HG03095 (cell line): ENCODE measurements around the gene SH2D4B.
"Not testable (repeated sequence)": the region's sequence is repeated elsewhere in the genome, so short reads cannot be mapped to it uniquely, and the experiment has no call there.

Experiments
- ATAC-seq: cut with Tn5 transposase; IDR thresholded peaks from one replicate; pipeline ENCODE4 v1.9.1; 2021; ENCODE audit warnings: moderate library complexity; ENCODE audit not compliant: unreplicated experiment

The SH2D4B gene

DNA sequence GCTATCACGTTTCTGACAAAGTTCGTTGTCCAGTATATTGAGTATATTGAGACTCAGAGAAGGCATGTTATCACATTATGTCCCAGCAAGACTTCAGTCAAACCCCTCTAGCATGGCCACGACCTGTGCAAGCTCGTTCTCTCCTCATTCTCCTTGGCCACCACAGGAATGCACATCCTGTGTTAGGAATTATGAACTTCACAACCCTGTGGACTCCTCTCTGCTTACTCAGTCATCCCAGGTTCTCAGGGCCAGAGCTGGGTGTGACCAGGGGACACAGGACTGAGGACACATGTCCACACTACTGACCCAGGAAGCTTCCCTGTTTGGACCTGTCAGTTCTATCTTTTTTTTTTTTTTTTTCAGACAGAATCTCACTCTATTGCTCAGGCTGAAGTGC is 4.4 kb downstream of the SH2D4B start:
- no peak for ATAC-seq

- no peak for ATAC-seq
Measured at GRCh38 chr10:80542652-80543318, 5.1 kb downstream of the SH2D4B start.

GRCh38 chr10:80543319-80543672 is 5.6 kb downstream of the SH2D4B start:
- not testable (repeated sequence) for ATAC-seq

GRCh38 chr10:80544316-80544953 is 6.7 kb downstream of the SH2D4B start:
- no peak for ATAC-seq

- no peak for ATAC-seq
Measured at GRCh38 chr10:80545258-80545881, 7.7 kb downstream of the SH2D4B start.

DNA sequence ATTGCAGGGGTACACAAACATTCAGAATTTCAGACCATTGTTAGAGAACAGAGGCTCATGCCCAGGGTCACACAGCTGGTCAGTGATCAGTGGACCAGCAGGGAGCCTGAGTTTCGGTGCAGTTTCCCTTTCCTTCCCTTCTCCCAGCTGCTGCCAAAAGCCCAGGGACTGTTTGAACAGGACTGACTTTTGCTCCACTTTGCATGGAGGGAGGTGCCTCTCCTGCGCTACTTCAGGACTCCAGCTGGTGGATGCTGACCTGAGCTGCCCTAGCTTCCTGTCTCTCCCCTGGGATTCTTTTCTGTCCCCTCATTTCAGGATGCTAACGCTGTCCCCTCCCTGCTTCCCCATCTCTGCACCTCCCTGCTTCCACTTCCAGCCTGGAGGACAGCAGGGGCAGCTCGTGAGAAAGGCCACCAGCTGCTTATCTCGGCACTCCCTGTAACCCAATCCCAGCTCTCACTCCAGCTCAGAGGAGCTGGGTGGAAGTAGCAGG is 14.5 kb downstream of the SH2D4B start:
- no peak for ATAC-seq

GRCh38 chr10:80553436-80553835 is 15.7 kb downstream of the SH2D4B start:
- ATAC-seq: no peak

DNA sequence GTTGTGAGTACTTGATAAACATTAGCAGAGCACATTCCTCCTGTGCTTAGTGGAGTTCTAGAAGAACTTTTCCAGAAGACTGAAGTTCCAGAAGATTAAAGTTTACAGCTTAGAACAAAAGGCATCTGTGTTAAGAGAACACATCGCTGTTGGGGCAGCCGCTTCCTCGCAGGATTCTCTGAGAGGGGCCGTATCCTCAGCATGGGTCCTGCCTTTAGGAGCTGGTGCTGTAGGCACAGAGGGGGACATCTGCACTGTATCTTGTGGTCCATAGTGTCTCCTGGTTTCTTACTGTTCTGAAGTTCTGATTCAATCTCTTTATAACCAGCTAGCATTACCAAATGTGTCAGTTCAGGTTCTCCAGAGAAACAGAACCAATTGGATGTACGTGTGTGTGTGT is 16.3 kb downstream of the SH2D4B start:
- ATAC-seq: no peak

GRCh38 chr10:80555415-80555814 is 17.7 kb downstream of the SH2D4B start:
- no peak for ATAC-seq

DNA sequence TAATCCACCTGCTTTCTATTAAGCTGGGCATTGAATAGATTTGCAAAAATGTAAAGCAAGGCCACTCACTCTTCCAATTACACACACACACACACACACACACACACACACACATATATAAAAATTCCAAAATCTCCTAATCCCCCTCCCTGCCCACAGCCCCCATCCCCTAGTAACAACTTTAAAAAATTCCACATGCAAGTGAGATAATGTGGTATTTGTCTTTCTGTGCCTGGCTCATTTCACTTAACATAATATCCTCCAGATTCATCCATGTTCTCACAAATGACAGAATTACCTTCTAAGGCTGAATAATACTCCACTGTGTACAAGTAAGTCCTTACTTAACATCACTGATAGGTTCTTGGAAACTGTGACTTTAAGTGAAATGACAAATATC is 24.2 kb downstream of the SH2D4B start:
- ATAC-seq: no peak

GRCh38 chr10:80567292-80567691 is 29.6 kb downstream of the SH2D4B start:
- no peak for ATAC-seq

- no peak for ATAC-seq
Measured at GRCh38 chr10:80569131-80569895, 31.6 kb downstream of the SH2D4B start.

DNA sequence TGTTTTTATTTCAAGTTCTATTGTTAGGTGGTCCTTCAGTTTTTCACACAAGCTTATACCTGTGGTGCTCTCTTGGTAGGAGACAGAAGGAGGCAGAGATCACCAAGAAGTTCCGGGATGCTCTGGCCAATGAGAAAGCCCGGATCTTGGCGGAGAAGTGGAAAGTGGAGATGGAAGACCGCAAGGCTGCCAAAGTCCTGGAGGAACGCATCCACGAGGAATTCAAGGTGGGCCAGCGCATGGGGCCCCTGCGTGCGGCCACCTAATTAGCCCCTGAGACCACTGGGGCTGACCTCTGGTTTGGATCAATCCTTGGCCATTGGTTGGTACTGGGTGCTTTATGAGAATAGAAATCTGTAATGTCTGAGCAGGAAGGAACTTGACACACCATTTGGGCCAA is 33.6 kb downstream of the SH2D4B start:
- no peak for ATAC-seq

DNA sequence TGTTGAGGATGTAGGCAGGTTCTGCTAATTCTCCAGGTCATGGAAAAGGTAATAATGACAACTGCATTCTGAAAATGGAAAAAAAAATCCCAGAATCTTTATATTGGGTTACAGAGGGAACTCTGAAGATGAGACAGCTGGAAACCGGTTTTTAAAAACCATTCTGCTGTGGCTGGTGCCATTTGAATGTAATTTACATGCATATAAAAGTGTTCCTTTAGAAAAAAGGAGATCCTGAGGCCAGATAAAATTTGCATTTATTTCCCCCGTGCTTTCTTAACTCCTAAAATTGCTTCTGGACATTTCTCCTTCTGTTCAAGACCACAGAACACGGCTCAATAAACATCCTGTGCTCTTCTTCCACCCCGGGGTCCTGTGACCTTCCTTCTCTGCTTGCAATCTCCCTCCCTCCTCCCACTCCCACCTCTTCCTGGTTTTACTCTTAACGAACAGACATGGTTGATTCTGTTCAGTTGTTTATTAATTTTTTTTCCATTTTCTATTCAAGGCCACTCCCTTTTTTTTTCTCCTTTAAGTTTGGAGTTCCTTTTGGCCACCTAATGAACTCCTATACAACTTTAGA is 41.6 kb downstream of the SH2D4B start:
- no peak for ATAC-seq

- ATAC-seq: no peak
Measured at GRCh38 chr10:80579849-80580637, 42.3 kb downstream of the SH2D4B start.

DNA sequence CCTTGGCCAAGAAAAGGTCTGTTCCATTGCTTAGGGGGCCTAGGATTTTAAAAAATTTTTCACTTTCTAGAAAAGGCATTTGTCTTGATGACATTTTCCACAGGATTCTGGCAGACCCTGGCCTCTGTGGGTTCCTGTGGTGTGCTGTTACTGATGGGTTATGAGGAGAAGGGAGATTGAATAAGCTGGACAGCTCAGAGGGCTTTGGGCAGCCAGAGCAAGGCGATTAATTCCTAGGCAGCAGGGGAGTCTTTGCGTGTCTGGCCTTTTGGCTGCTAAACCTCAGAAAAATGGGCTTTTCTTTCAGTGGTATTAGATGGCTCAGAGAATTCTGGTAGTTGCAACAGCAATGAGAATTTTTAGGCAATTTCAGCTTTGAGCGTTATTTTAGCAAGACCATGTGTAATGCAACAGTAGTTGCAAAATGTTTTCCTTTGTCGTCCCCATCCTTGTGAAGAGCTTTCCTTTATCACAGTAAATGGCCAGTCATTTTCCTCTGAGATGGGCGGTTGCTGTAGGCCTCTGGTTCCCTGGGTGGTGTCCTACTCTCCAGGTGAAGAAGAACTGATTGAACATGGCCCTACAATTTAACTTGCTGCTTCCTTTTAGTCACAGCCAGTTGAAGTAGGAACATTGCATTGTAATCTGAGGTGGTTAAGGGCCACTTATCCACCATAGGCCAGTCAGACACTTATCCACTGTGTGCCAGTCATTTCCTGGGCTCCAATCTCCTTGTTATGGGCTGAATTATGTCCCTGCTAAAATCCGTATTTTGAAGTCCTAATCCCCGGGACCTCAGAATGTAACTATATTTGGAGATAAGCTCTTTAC is 43.2 kb downstream of the SH2D4B start:
- no peak for ATAC-seq

DNA sequence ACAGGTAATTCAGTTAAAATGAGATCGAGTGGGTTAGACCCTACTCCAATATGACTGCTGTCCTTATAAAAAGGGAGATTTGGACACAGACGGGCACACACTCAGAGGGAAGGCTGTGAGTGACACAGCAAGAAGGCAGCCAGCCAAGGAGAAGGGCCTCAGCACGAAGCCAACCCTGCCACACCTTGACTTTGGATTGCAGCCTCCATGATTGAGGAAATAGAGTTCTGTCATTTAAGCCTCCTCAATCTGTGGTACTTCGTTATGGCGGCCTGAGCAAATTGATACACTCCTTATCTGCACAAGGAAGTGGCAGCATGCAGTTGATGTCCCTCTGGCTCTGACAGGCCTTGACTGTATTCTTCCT is 43.8 kb downstream of the SH2D4B start:
- ATAC-seq: no peak

GRCh38 chr10:80582286-80582960 is 44.7 kb downstream of the SH2D4B start:
- no peak for ATAC-seq

- ATAC-seq: no peak
Measured at GRCh38 chr10:80583685-80584084, 46.0 kb downstream of the SH2D4B start.
